HCT116 (cell line): ENCODE measurements around the gene SLC19A1. TPM values are rescaled to one million over a fixed set of nuclear protein-coding genes. Genes with fewer than 3 reads are reported as not detected.

Experiments used
- ATAC-seq: fragments of 200-7000 bp; cut with Tn5 transposase; 2 replicates; pipeline ENCODE4 v1.9.1; 2020; ENCODE audit warnings: mild to moderate bottlenecking, moderate library complexity
- BruUV-seq: library from RNA; stranded (reverse); fragments of 400-500 nt; replicated peaks from 2 replicates; lab custom pipeline; 2021; lab: Mats Ljungman, UMichigan
- CTCF ChIA-PET: fragments of 300-600 bp; sonication (Branson Sonifier 250); formaldehyde crosslinking; loops from one replicate; lab custom pipeline; 2021; ENCODE audit warnings: antibody characterized with exemption; lab: Charles Lee
- POLR2A ChIA-PET: fragments of 300-600, 350-600 bp; sonication (Branson Sonifier 250); formaldehyde crosslinking; loops from one replicate; lab custom pipeline; 2021; ENCODE audit warnings: antibody characterized with exemption; lab: Charles Lee
- RAD21 ChIA-PET, 2 experiments: fragments of 300-600 bp; sonication (Branson Sonifier 250); formaldehyde crosslinking; loops; one replicate each; lab custom pipeline; 2023; ENCODE audit warnings: low total read pairs in 2 of 2; ENCODE audit not compliant: uncharacterized antibody in 2 of 2, unreplicated experiment in 2 of 2, low non-redundant PET in 1 of 2; lab: Charles Lee
- DNase-seq: peaks from one replicate; pipeline ENCODE4 v3.0.0-alpha.2; 2010; ENCODE audit warnings: low read depth, low spot score
- H2AFZ ChIP-seq: fragments of 200-600 bp; shearing (Covaris generic), sonication (generic); 2 replicates; pipeline ENCODE4 v1.6.1; 2017; ENCODE audit warnings: low read depth, mixed run types, mixed read lengths, antibody characterized with exemption, low read length; ENCODE audit not compliant: poor library complexity, severe bottlenecking
- H3K27ac ChIP-seq: 2 replicates; pipeline ENCODE4 v1.5.1; 2012; ENCODE audit warnings: low read depth, low read length
- H3K27me3 ChIP-seq: fragments of 200-600 bp; sonication (generic); 2 replicates; pipeline ENCODE4 v1.6.1; 2016; ENCODE audit warnings: mixed run types, low read length, mixed read lengths; ENCODE audit not compliant: insufficient read depth
- H3K36me3 ChIP-seq, 2 experiments: fragments of 200-500 bp in 1 of 2; fragments of 200-600 bp in 1 of 2; sonication (Bioruptor generic) in 1 of 2; sonication (generic) in 1 of 2; 2 replicates each; pipeline versions ENCODE4 v1.5.1 to v1.6.1; 2014 to 2016; ENCODE audit warnings: low read length in 2 of 2, inconsistent platforms in 1 of 2, mixed read lengths in 1 of 2, mixed run types in 1 of 2; ENCODE audit not compliant: insufficient read depth in 2 of 2, control insufficient read depth in 1 of 2
- H3K4me1 ChIP-seq, 2 experiments: fragments of 200-600 bp in 1 of 2; sonication (generic) in 1 of 2; 2 replicates each; pipeline versions ENCODE4 v1.5.1 to v1.6.1; 2012 to 2017; ENCODE audit warnings: low read length in 2 of 2, inconsistent platforms in 1 of 2, mild to moderate bottlenecking in 1 of 2, mixed read lengths in 1 of 2, mixed run types in 1 of 2, moderate library complexity in 1 of 2; ENCODE audit not compliant: insufficient read depth in 2 of 2, control insufficient read depth in 1 of 2
- H3K4me2 ChIP-seq: fragments of 200-600 bp; sonication (generic); 2 replicates; pipeline ENCODE4 v1.6.1; 2017; ENCODE audit warnings: mixed run types, low read length, mixed read lengths
- H3K4me3 ChIP-seq, 2 experiments: fragments of 200-600 bp in 1 of 2; sonication (generic) in 1 of 2; replicated peaks in 1 of 2; 2 replicates each; pipeline ENCODE4 v1.5.1; 2011 to 2016; ENCODE audit warnings: low read length in 2 of 2, control low read depth in 1 of 2, low read depth in 1 of 2, mild to moderate bottlenecking in 1 of 2, mixed read lengths in 1 of 2, mixed run types in 1 of 2
- H3K79me2 ChIP-seq: fragments of 200-600 bp; sonication (generic); 2 replicates; pipeline ENCODE4 v1.6.1; 2017; ENCODE audit warnings: mild to moderate bottlenecking, mixed run types, low read length, moderate library complexity, mixed read lengths; ENCODE audit not compliant: insufficient read depth
- H3K9ac ChIP-seq: fragments of 200-600 bp; sonication (generic); 2 replicates; pipeline ENCODE4 v1.6.1; 2016; ENCODE audit warnings: low read length, mixed read lengths
- H3K9me2 ChIP-seq: fragments of 200-600 bp; sonication (generic), shearing (Covaris generic); 2 replicates; pipeline ENCODE4 v1.6.1; 2017; ENCODE audit warnings: mixed run types, mild to moderate bottlenecking, moderate library complexity; ENCODE audit not compliant: insufficient read depth
- H3K9me3 ChIP-seq, 2 experiments: fragments of 200-500 bp in 1 of 2; fragments of 200-600 bp in 1 of 2; sonication (Bioruptor generic) in 1 of 2; sonication (generic) in 1 of 2; 2 replicates each; pipeline ENCODE4 v1.6.1; 2014 to 2017; ENCODE audit warnings: low read length in 2 of 2, mixed read lengths in 2 of 2, inconsistent platforms in 1 of 2, low read depth in 1 of 2, mild to moderate bottlenecking in 1 of 2, mixed run types in 1 of 2, moderate library complexity in 1 of 2; ENCODE audit not compliant: control insufficient read depth in 1 of 2, insufficient read depth in 1 of 2
- H4K20me1 ChIP-seq: fragments of 200-600 bp; sonication (generic), shearing (Covaris generic); 2 replicates; pipeline ENCODE4 v1.6.1; 2017; ENCODE audit warnings: mixed run types, mild to moderate bottlenecking, moderate library complexity; ENCODE audit not compliant: insufficient read depth
- ATF3 ChIP-seq: IDR thresholded peaks from 2 replicates; pipeline ENCODE4 v1.6.1; 2012
- CEBPB ChIP-seq: IDR thresholded peaks from 2 replicates; pipeline ENCODE4 v1.6.1; 2012; ENCODE audit warnings: low read depth
- CTCF ChIP-seq, 3 experiments: fragments of 200-600 bp in 1 of 3; sonication (generic) in 1 of 3; IDR thresholded peaks in 2 of 3; conservative IDR thresholded peaks in 1 of 3; 2 replicates each; pipeline ENCODE4 v1.5.1; 2012 to 2017; ENCODE audit warnings: low read depth in 2 of 3, low read length in 2 of 3, antibody characterized with exemption in 1 of 3, borderline replicate concordance in 1 of 3, control low read depth in 1 of 3, mild to moderate bottlenecking in 1 of 3, mixed read lengths in 1 of 3, mixed run types in 1 of 3, moderate library complexity in 1 of 3; ENCODE audit not compliant: insufficient read depth in 1 of 3
- EGR1 ChIP-seq: IDR thresholded peaks from 2 replicates; pipeline ENCODE4 v1.6.1; 2012; ENCODE audit warnings: low read depth
- EZH2 ChIP-seq: fragments of 200-600 bp; sonication (generic); IDR thresholded peaks from 2 replicates; pipeline ENCODE4 v1.6.1; 2017; ENCODE audit warnings: antibody characterized with exemption, mixed run types
- FOSL1 ChIP-seq: IDR thresholded peaks from 2 replicates; pipeline ENCODE4 v1.6.1; 2012; ENCODE audit warnings: low read depth
- JUND ChIP-seq: IDR thresholded peaks from 2 replicates; pipeline ENCODE4 v1.6.1; 2012
- POLR2AphosphoS5 ChIP-seq: IDR thresholded peaks from 2 replicates; pipeline ENCODE4 v1.6.1; 2011; ENCODE audit warnings: mild to moderate bottlenecking, low read depth, low read length, moderate library complexity
- YY1 ChIP-seq: IDR thresholded peaks from 2 replicates; pipeline ENCODE4 v1.6.1; 2011; ENCODE audit warnings: low read length, low read depth, moderate library complexity, mild to moderate bottlenecking; ENCODE audit not compliant: insufficient replicate concordance; ENCODE audit errors: extremely low read depth
- ZFX ChIP-seq: fragments of 450-650 bp; IDR thresholded peaks from 2 replicates; pipeline ENCODE4 v1.6.1; 2017
- ZNF274 ChIP-seq: fragments of 200-500 bp; sonication (Bioruptor generic); IDR thresholded peaks from 2 replicates; pipeline ENCODE4 v1.6.1; 2014; ENCODE audit warnings: mild to moderate bottlenecking, low read depth, low read length, inconsistent platforms
- intact Hi-C: fragments of 100-400 bp; cut with micrococcal nuclease; formaldehyde crosslinking; loops from 2 replicates; pipeline ENCODE4 v1.10.0; 2022
- total RNA-seq: library from RNA; stranded (reverse); gene quantifications from one replicate; pipeline ENCODE4 v1.2.1, GENCODE V29; 2021; ENCODE audit not compliant: unreplicated experiment
- TF ChIP-seq, protein P1 (sequence below): IDR thresholded peaks from 2 replicates; pipeline ENCODE4 v1.6.1; 2012

The SLC19A1 gene
- total RNA-seq, 1 experiment from 2014 or later: 50.2 TPM

DNA sequence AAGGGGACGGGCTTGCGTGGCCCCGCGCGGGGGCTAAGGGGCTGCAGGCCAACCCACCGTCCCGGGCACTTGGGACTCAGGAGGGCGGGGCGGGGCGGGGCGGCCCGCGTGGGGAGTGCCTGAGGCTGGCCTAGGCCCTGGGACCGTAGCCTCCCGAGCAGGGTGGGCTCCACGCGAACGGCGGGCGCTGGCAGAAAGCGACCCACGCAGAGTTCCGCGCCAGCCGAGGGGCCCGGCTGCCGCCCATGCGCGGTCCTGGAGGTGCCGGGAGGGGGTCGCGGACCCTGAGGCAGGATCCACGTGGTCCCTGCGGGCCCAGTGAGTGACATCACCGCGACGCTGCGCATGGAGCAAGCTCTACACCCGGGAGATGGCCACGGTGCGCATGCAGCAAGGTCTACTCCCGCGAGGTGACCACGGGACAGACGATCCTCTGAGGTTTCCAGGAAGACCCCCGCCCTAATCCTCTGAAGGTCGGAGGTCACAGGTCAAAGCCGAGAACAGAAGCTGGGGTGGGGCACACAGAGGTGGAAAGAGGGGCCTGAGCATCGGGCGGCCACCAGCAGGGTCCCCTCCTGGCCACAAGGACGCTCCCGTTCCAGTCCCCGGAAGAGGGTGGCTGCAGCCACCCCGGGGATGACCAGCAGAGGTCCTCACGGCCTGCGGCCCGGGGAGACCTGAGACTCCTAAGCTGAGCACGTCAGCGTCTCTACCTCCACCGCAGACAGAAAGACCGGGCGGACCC is 13.5 kb upstream of the SLC19A1 start:
- RAD21 ChIA-PET: interaction anchor here (0.6 to 1.1 kb wide), 7 partner anchors 40 to 416 kb away, joined by 3 to 6 read pairs (median 4); no protein-coding TSS in a partner anchor
- no peaks in the 10 kb centered on the region for H4K20me1 ChIP-seq
- intact Hi-C loops: loop anchor here (1.0 to 10.0 kb wide), 4 partner anchors 41 to 369 kb away; no protein-coding TSS in a partner anchor
- H3K4me1 ChIP-seq: peaks cover 14 to 35% of the 10 kb centered on the region in 2 experiments
- no peaks in the 10 kb centered on the region for H3K36me3 ChIP-seq
- peak; percentile 88 for ATAC-seq
- no peaks in the 10 kb centered on the region for H3K9me2 ChIP-seq
- no peaks in the 10 kb centered on the region for H3K27me3 ChIP-seq
- H2AFZ ChIP-seq: no peak overlapping the region
- peak overlapping the region; percentile 72 for H3K9ac ChIP-seq
- POLR2A ChIA-PET: interaction anchor here (0.7 to 1.6 kb wide), 4 partner anchors 37 to 366 kb away, joined by 3 to 5 read pairs (median 3); no protein-coding TSS in a partner anchor
- H3K4me3 ChIP-seq: peak overlapping the region; percentile 47 to 55
- peak in 2 of 3 experiments; percentile 89 to 94; a peak in 4 of 6 replicates for TF ChIP-seq CTCF (IDR thresholded peaks at IDR 0.05 in 2 of 3, conservative IDR thresholded peaks at IDR 0.05 in 1 of 3; ENCODE audit: borderline replicate concordance in 1 of 3, insufficient read depth in 1 of 3, low read depth in 2 of 3, low read length in 2 of 3)
- TF ChIP-seq ZFX: peak; percentile 71
- TF ChIP-seq ATF3: no peak
- no peak for TF ChIP-seq EZH2
- TF ChIP-seq YY1: no peak
- TF ChIP-seq FOSL1: no peak
- TF ChIP-seq, protein P1, sequence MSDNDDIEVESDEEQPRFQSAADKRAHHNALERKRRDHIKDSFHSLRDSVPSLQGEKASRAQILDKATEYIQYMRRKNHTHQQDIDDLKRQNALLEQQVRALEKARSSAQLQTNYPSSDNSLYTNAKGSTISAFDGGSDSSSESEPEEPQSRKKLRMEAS: no peak
- no peak for TF ChIP-seq EGR1
- TF ChIP-seq POLR2AphosphoS5: peak; percentile 43; the same call in 1 of the 2 replicates
- no peak for TF ChIP-seq JUND
- no peak for TF ChIP-seq ZNF274
- no peak for TF ChIP-seq CEBPB
- CTCF ChIA-PET: interaction anchor here (0.6 to 1.7 kb wide), 23 partner anchors 10 to 418 kb away, joined by 3 to 39 read pairs (median 3); partner anchors contain the start of gene POFUT2
- peak overlapping the region; percentile 75 for H3K27ac ChIP-seq
- peak; percentile 88 for DNase-seq
- peak overlapping the region; percentile 80 for H3K4me2 ChIP-seq
- H3K9me3 ChIP-seq: no peaks in the 10 kb centered on the region
- no peaks in the 10 kb centered on the region for H3K79me2 ChIP-seq
- BruUV-seq: TSS peak; percentile 74
